Effector CD8-positive, alpha-beta T cell (primary cell): ENCODE measurements around the gene WFDC6.

Source experiments
- DNase-seq: peaks from one replicate; lab custom pipeline; 2025; lab: John Stamatoyannopoulos, UW

WFDC6 gene

GRCh38 chr20:45515147-45515913 lies 24.0 kb downstream of the WFDC6 start, which contains the start of gene SPINT3:
TSS of gene SPINT3 (minus strand) at chr20:45515622. CDS start at chr20:45515608, 14 bp downstream.
- no peak for DNase-seq

- DNase-seq, result no peak
Observed at GRCh38 chr20:45510242-45510862, 28.9 kb downstream of the WFDC6 start.

- no peak for DNase-seq
Observed at GRCh38 chr20:45509091-45509490, 30.2 kb downstream of the WFDC6 start.

GRCh38 chr20:45508068-45508886 lies 31.0 kb downstream of the WFDC6 start:
- DNase-seq, result no peak

- DNase-seq, result no peak
Observed at GRCh38 chr20:45507011-45507820, 32.1 kb downstream of the WFDC6 start.

GRCh38 chr20:45506398-45506797 lies 32.9 kb downstream of the WFDC6 start:
- no peak for DNase-seq

- DNase-seq, result no peak
Observed at GRCh38 chr20:45503403-45503802, 35.9 kb downstream of the WFDC6 start.

GRCh38 chr20:45502561-45502960 lies 36.7 kb downstream of the WFDC6 start:
- no peak for DNase-seq

GRCh38 chr20:45501600-45501999 lies 37.7 kb downstream of the WFDC6 start:
- no peak for DNase-seq

GRCh38 chr20:45500022-45500421 lies 39.3 kb downstream of the WFDC6 start:
- DNase-seq, result no peak

GRCh38 chr20:45497971-45498494 lies 41.2 kb downstream of the WFDC6 start:
- no peak for DNase-seq

GRCh38 chr20:45496166-45496565 lies 43.1 kb downstream of the WFDC6 start:
- no peak for DNase-seq

- DNase-seq, result no peak
Observed at GRCh38 chr20:45495501-45495941, 43.8 kb downstream of the WFDC6 start.

- no peak for DNase-seq
Observed at GRCh38 chr20:45489083-45489531, 50.2 kb downstream of the WFDC6 start.

- no peak for DNase-seq
Observed at GRCh38 chr20:45487231-45487635, 52.0 kb downstream of the WFDC6 start.

GRCh38 chr20:45485388-45485787 lies 53.9 kb downstream of the WFDC6 start:
- DNase-seq, result no peak

- no peak for DNase-seq
Observed at GRCh38 chr20:45484676-45485075, 54.6 kb downstream of the WFDC6 start.
